HEK293T (cell line): ENCODE measurements around the gene CACNA1F.
A peak's percentile ranks its signal among the peaks of the same experiment; 100 is the strongest.

Source experiments
- CTCF ChIA-PET: fragments of 350-600 bp; formaldehyde crosslinking; extraction: SDS; loops from one replicate; lab custom pipeline; 2021; ENCODE audit warnings: antibody characterized with exemption, inconsistent platforms; lab: Yijun Ruan, JAX
- POLR2A ChIA-PET: fragments of 350-600 bp; formaldehyde crosslinking; extraction: SDS; loops from one replicate; lab custom pipeline; 2020; ENCODE audit warnings: antibody characterized with exemption, inconsistent platforms; lab: Yijun Ruan, JAX
- DNase-seq: peaks from one replicate; pipeline ENCODE4 v3.0.0; 2012; ENCODE audit warnings: mixed read lengths; ENCODE audit errors: extremely low spot score
- ARNT ChIP-seq: fragments of 450-650 bp; IDR thresholded peaks from 2 replicates; pipeline ENCODE4 v1.6.1; 2017; ENCODE audit warnings: mild to moderate bottlenecking
- BHLHE40 ChIP-seq: fragments of 450-650 bp; IDR thresholded peaks from 2 replicates; pipeline ENCODE4 v1.6.1; 2016; ENCODE audit warnings: mild to moderate bottlenecking, moderate library complexity, borderline replicate concordance
- CTBP1 ChIP-seq: fragments of 450-650 bp; IDR thresholded peaks from 2 replicates; pipeline ENCODE4 v1.6.1; 2016; ENCODE audit warnings: borderline replicate concordance
- ELF4 ChIP-seq: fragments of 450-650 bp; IDR thresholded peaks from 2 replicates; pipeline ENCODE4 v1.6.1; 2017; ENCODE audit warnings: antibody characterized with exemption
- FOXA1 ChIP-seq: fragments of 450-650 bp; IDR thresholded peaks from 2 replicates; pipeline ENCODE4 v1.6.1; 2016; ENCODE audit warnings: mild to moderate bottlenecking
- FOXK2 ChIP-seq: fragments of 450-650 bp; IDR thresholded peaks from 2 replicates; pipeline ENCODE4 v1.6.1; 2016; ENCODE audit warnings: mild to moderate bottlenecking
- FOXM1 ChIP-seq: fragments of 450-650 bp; IDR thresholded peaks from 2 replicates; pipeline ENCODE4 v1.6.1; 2017; ENCODE audit warnings: mild to moderate bottlenecking, borderline replicate concordance
- HDGF ChIP-seq: fragments of 450-650 bp; IDR thresholded peaks from 2 replicates; pipeline ENCODE4 v1.6.1; 2017; ENCODE audit warnings: antibody characterized with exemption, borderline replicate concordance
- L3MBTL2 ChIP-seq: fragments of 450-650 bp; conservative IDR thresholded peaks from 2 replicates; pipeline ENCODE4 v1.6.1; 2016; ENCODE audit warnings: mild to moderate bottlenecking
- LEF1 ChIP-seq: fragments of 450-650 bp; IDR thresholded peaks from 2 replicates; pipeline ENCODE4 v1.6.1; 2017; ENCODE audit warnings: mild to moderate bottlenecking, borderline replicate concordance
- NFRKB ChIP-seq: fragments of 450-650 bp; IDR thresholded peaks from 2 replicates; pipeline ENCODE4 v1.6.1; 2016; ENCODE audit warnings: mild to moderate bottlenecking, moderate library complexity
- SP1 ChIP-seq: fragments of 450-650 bp; IDR thresholded peaks from 2 replicates; pipeline ENCODE4 v1.6.1; 2017
- SUZ12 ChIP-seq: fragments of 450-650 bp; IDR thresholded peaks from 2 replicates; pipeline ENCODE4 v1.6.1; 2016; ENCODE audit warnings: mild to moderate bottlenecking
- TARDBP ChIP-seq: fragments of 450-650 bp; IDR thresholded peaks from 2 replicates; pipeline ENCODE4 v1.6.1; 2016
- ZNF384 ChIP-seq: fragments of 450-650 bp; IDR thresholded peaks from 2 replicates; pipeline ENCODE4 v1.6.1; 2016
- TF ChIP-seq, protein P1 (sequence below): fragments of 450-650 bp; IDR thresholded peaks from 2 replicates; pipeline ENCODE4 v1.6.1; 2016

Gene CACNA1F

DNA sequence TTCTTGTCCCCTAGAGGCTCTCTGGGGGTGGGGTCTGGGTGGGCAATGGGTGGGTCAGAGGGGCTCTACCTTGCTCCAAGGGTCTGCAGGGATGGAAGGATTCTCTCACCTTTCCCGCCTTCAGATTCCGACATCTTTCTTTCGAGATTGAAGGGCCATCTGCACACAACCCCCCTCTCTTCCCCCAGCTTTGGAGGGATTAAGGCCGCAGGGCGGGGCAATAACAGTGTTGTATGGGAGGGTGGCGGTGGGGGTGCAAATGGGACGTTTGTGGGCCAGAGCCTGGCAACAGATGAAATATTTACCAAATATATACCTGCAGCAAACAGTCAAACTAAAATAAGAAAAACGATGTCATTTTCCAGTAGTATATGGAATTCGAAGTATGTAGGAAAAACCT is at the start of gene CACNA1F:
TSS of gene CACNA1F (minus strand) at position 165 of the 400 bp plus-strand sequence. CDS start at position 134, 31 bp downstream.
- no peak for DNase-seq
- POLR2A ChIA-PET: interaction anchor here (1.3 kb wide), 1 partner anchor 40 kb away, joined by 3 read pairs; no protein-coding TSS in a partner anchor
- TF ChIP-seq LEF1 (no peak), TARDBP (no peak), HDGF (no peak), ELF4 (no peak), SP1 (no peak), L3MBTL2 (no peak), CTBP1 (no peak), BHLHE40 (no peak), FOXM1 (no peak), FOXK2 (no peak)
- TF ChIP-seq, protein P1, sequence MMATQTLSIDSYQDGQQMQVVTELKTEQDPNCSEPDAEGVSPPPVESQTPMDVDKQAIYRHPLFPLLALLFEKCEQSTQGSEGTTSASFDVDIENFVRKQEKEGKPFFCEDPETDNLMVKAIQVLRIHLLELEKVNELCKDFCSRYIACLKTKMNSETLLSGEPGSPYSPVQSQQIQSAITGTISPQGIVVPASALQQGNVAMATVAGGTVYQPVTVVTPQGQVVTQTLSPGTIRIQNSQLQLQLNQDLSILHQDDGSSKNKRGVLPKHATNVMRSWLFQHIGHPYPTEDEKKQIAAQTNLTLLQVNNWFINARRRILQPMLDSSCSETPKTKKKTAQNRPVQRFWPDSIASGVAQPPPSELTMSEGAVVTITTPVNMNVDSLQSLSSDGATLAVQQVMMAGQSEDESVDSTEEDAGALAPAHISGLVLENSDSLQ: no peak
- CTCF ChIA-PET: no interaction called here

DNA sequence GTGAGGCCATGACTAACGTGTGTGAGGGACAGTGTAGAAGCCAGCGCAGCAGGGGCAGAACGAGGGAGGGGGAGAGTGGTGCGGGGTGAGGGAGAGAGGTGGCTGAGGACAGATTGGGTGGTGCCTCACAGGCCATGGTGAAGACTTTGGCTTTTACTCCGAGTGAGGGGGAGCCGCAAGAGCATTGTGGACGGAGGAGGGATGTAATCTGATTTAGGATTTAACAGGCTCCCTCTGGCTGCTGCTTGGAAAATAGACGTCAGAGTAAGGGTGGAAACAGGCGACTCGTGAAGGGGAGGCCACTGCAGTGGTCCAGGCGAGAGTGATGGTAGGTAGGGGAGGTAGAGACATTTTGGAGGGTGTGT is 49.5 kb upstream of the CACNA1F start:
- TF ChIP-seq ZNF384 (no peak), FOXM1 (no peak)
- POLR2A ChIA-PET: interaction anchor here (0.6 kb wide), 1 partner anchor 12 kb away, joined by 3 read pairs; no protein-coding TSS in a partner anchor
- CTCF ChIA-PET: no interaction called here
- DNase-seq: peak; percentile 57

GRCh38 chrX:49278081-49278480 is 44.9 kb upstream of the CACNA1F start:
- POLR2A ChIA-PET: no interaction called here

GRCh38 chrX:49277535-49277830 is 44.3 kb upstream of the CACNA1F start:
- POLR2A ChIA-PET: no interaction called here
- CTCF ChIA-PET: no interaction called here
- TF ChIP-seq ARNT: no peak
- TF ChIP-seq SP1: no peak
- TF ChIP-seq L3MBTL2: no peak
- no peak for TF ChIP-seq HDGF
- no peak for TF ChIP-seq FOXA1
- no peak for TF ChIP-seq ZNF384
- TF ChIP-seq FOXK2: no peak
- TF ChIP-seq ELF4: no peak
- no peak for TF ChIP-seq NFRKB
- no peak for TF ChIP-seq TARDBP
- TF ChIP-seq LEF1: no peak
- TF ChIP-seq BHLHE40: no peak
- TF ChIP-seq SUZ12: no peak
- TF ChIP-seq CTBP1: no peak
- no peak for DNase-seq

More at GRCh38 chrX:49278081-49278480, 44.9 kb upstream of the CACNA1F start:
- DNase-seq: no peak
- TF ChIP-seq CTBP1 (no peak), FOXK2 (no peak), NFRKB (no peak), FOXA1 (no peak), L3MBTL2 (no peak), ZNF384 (no peak), ARNT (no peak), TARDBP (no peak), SUZ12 (no peak), FOXM1 (no peak)
- TF ChIP-seq, protein P1: no peak
- CTCF ChIA-PET: no interaction called here

DNA sequence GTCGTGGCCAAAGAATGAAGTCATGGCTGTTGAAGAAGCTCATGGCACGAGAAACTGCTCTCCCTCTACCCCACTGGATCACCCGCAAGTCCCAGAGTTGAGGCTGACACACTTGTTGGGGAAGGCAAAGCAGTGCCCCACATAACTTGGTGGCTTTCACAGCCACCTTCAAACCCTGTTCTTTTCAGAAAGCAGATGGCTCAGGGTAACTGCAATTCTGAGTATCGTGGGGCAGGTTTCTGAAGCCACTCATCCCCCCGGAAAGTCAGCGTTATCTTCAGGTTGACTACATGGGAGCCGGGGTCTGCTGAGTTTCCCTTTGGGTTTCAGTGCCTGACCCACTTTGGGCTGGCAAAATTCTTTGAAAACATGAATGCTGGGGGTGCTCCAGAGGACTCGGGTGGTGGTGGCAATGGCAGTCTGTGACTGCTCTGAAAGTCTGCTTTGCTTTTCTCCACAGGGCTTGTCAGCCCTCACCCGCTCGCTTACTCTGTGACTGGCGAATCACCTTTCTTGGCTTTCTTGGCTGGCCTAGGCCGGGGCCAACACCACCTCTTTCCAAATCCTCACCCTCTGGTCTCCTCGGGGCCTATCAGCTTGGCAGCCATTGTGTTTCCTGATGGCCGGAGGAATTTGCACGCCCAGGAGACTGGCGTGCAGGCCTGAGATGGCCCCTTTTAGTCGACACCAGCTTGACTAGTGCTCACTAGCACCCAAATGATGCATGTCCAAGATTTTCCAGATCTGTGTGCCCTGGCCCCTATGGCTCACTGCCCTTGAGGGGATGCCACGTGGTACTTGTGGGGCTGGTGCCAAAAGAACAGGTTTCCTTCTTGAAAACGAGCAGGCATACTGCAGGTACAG is 43.8 kb upstream of the CACNA1F start:
- ChIA-PET CTCF (no interaction called here), POLR2A (interaction anchor here (1.5 kb wide), 1 partner anchor 86 kb away, joined by 4 read pairs; no protein-coding TSS in a partner anchor)
- no peak for DNase-seq
- no peak for TF ChIP-seq ZNF384
- TF ChIP-seq, protein P1: no peak
- TF ChIP-seq L3MBTL2: no peak
- no peak for TF ChIP-seq ARNT
- no peak for TF ChIP-seq SUZ12
- TF ChIP-seq TARDBP: no peak
- TF ChIP-seq CTBP1: no peak
- no peak for TF ChIP-seq FOXA1
- no peak for TF ChIP-seq LEF1
- TF ChIP-seq NFRKB: no peak
- no peak for TF ChIP-seq HDGF
- TF ChIP-seq FOXM1: no peak
- TF ChIP-seq SP1: no peak
- TF ChIP-seq ELF4: no peak
- no peak for TF ChIP-seq BHLHE40
- no peak for TF ChIP-seq FOXK2

- POLR2A ChIA-PET: interaction anchor here (1.5 kb wide), 1 partner anchor 85 kb away, joined by 4 read pairs; no protein-coding TSS in a partner anchor
- no peak for DNase-seq
- CTCF ChIA-PET: interaction anchor here (0.6 kb wide), 1 partner anchor 656 kb away, joined by 3 read pairs; no protein-coding TSS in a partner anchor
- TF ChIP-seq BHLHE40 (no peak), FOXA1 (no peak), ELF4 (no peak), ARNT (no peak), L3MBTL2 (no peak), LEF1 (no peak), CTBP1 (no peak), HDGF (no peak), FOXM1 (no peak), SUZ12 (no peak), ZNF384 (no peak), SP1 (no peak), FOXK2 (no peak), TARDBP (no peak), NFRKB (no peak)
- TF ChIP-seq, protein P1: no peak
Observed at GRCh38 chrX:49276207-49276606, 43.1 kb upstream of the CACNA1F start.
